HepG2 (cell line): ENCODE measurements around the gene HOXD8. TPM values are rescaled to one million over a fixed set of nuclear protein-coding genes. Genes with fewer than 3 reads are reported as not detected.

Experiments
- ATF7 ChIP-seq, 2 experiments: fragments of 450-650 bp in 1 of 2; sonication (generic) in 1 of 2; formaldehyde crosslinking in 1 of 2; IDR thresholded peaks; 2 replicates each; pipeline versions ENCODE4 v1.4.0 to v1.6.1; 2016 to 2020; ENCODE audit warnings: antibody characterized with exemption in 1 of 2, mild to moderate bottlenecking in 1 of 2, missing genetic modification reagents in 1 of 2
- BRD4 ChIP-seq: sonication (generic); formaldehyde crosslinking; IDR thresholded peaks from 2 replicates; pipeline ENCODE4 v1.4.0; 2020; ENCODE audit warnings: missing genetic modification reagents
- KAT2B ChIP-seq: fragments of 150-350 bp; IDR thresholded peaks from 2 replicates; pipeline ENCODE4 v1.6.1; 2014; ENCODE audit warnings: low read depth, low read length, borderline replicate concordance
- PAWR ChIP-seq: sonication (generic); formaldehyde crosslinking; IDR thresholded peaks from 2 replicates; pipeline ENCODE4 v1.4.0; 2020; ENCODE audit warnings: missing genetic modification reagents, mild to moderate bottlenecking, borderline replicate concordance
- RERE ChIP-seq: IDR thresholded peaks from 2 replicates; pipeline ENCODE4 v1.6.1; 2016; ENCODE audit warnings: low read depth, missing genetic modification reagents, missing compliant biosample characterization
- ZFAT ChIP-seq: sonication (generic); formaldehyde crosslinking; conservative IDR thresholded peaks from 2 replicates; pipeline ENCODE4 v1.8.1; 2023; ENCODE audit warnings: missing genetic modification reagents, inconsistent platforms
- ZNF205 ChIP-seq: IDR thresholded peaks from 2 replicates; pipeline ENCODE4 v1.6.1; 2018; ENCODE audit warnings: missing biosample characterization, missing genetic modification reagents
- ZNF720 ChIP-seq: sonication (generic); formaldehyde crosslinking; IDR thresholded peaks from 2 replicates; pipeline ENCODE4 v1.4.0; 2020; ENCODE audit warnings: missing genetic modification reagents
- polyA plus RNA-seq, 8 experiments: library from polyadenylated mRNA; depleted of rRNA in 3 of 8; stranded (reverse) in 7 of 8; unstranded in 1 of 8; fragments of >200 nt; fragmentation: Illumina TruSeq in 4 of 8; extraction: Trizol in 4 of 8; gene quantifications; 2 replicates each; pipeline versions ENCODE4 v1.2.1 to v1.2.3, GENCODE V29; 2011 to 2016; ENCODE audit warnings: low read depth in 4 of 8, missing spikeins in 1 of 8, mixed read lengths in 1 of 8; ENCODE audit not compliant: insufficient read depth in 1 of 8
- total RNA-seq, 5 experiments: library from RNA; depleted of rRNA; stranded (reverse); fragments of >200 nt; fragmentation: Illumina TruSeq; extraction: Trizol; gene quantifications; 2 replicates each; pipeline ENCODE4 v1.2.3, GENCODE V29; 2016; ENCODE audit warnings: low read depth in 1 of 5

HOXD8 gene
- total and polyA plus RNA-seq, 2 of the 13 experiments (the other 11 are each of a cell fraction or from before 2014, with no cell fraction given): not detected

GRCh38 chr2:176105078-176105729 is 24.3 kb upstream of the HOXD8 start (continued):
- TF ChIP-seq ATF7 (IDR thresholded peaks at IDR 0.05) (no peak), ATF7 (CRISPR knock-in tag; IDR thresholded peaks at IDR 0.05) (no peak), PAWR (CRISPR knock-in tag) (no peak), RERE (no peak), ZFAT (CRISPR knock-in tag) (no peak), BRD4 (CRISPR knock-in tag) (no peak), KAT2B (no peak), ZNF720 (CRISPR knock-in tag) (no peak), ZNF205 (CRISPR knock-in tag) (no peak)
